HFFc6 (cell line): ENCODE data around the gene GPR26. TPM values are rescaled to one million over a fixed set of nuclear protein-coding genes. Genes with fewer than 3 reads are reported as not detected.

ENCODE experiments used
- DNase-seq: peaks from one replicate; pipeline ENCODE4 v3.0.0-alpha.2; 2018
- H3K27ac Mint-ChIP-seq: 2 replicates; pipeline ENCODE4 v1.8.0; 2020; ENCODE audit warnings: mild to moderate bottlenecking, mixed read lengths
- H3K27me3 Mint-ChIP-seq: 2 replicates; pipeline ENCODE4 v1.8.0; 2021; ENCODE audit warnings: mild to moderate bottlenecking, moderate library complexity, mixed read lengths; ENCODE audit not compliant: insufficient read depth
- H3K36me3 Mint-ChIP-seq: 2 replicates; pipeline ENCODE4 v1.8.0; 2021; ENCODE audit warnings: low read depth, mixed read lengths
- H3K4me1 Mint-ChIP-seq: 2 replicates; pipeline ENCODE4 v1.8.0; 2020; ENCODE audit warnings: low read depth, mixed read lengths
- H3K4me3 Mint-ChIP-seq: 2 replicates; pipeline ENCODE4 v1.8.0; 2020; ENCODE audit warnings: mild to moderate bottlenecking, moderate library complexity, mixed read lengths
- H3K9me3 Mint-ChIP-seq: 2 replicates; pipeline ENCODE4 v1.8.0; 2020; ENCODE audit warnings: mild to moderate bottlenecking, mixed read lengths
- CTCF ChIP-seq: fragments of 200-600 bp; sonication (generic); IDR thresholded peaks from 2 replicates; pipeline ENCODE4 v1.5.0; 2021; ENCODE audit warnings: antibody characterized with exemption, mild to moderate bottlenecking
- total RNA-seq, 6 experiments: library from RNA; stranded (reverse); fragmentation: NEBNext Ultra II Directional; extraction: Animal tissue kit (Norgen Biotek cat#: 25700); gene quantifications; 2 replicates in 1 of 6; 3 replicates in 5 of 6; pipeline ENCODE4 v1.2.3, GENCODE V29; 2021

GPR26 gene
- total RNA-seq, 6 experiments from 2014 or later: not detected

GRCh38 chr10:123741146-123741545, 75.0 kb downstream of the GPR26 start:
- no peak overlapping the region for H3K4me3 Mint-ChIP-seq
- no peak overlapping the region for H3K27ac Mint-ChIP-seq
- peaks cover 11% of the 10 kb centered on the region; the same call in 1 of the 2 replicates for H3K9me3 Mint-ChIP-seq
- peaks cover 14% of the 10 kb centered on the region; the same call in 1 of the 2 replicates for H3K4me1 Mint-ChIP-seq
- no peak for TF ChIP-seq CTCF
- no peaks in the 10 kb centered on the region; the same call in 1 of the 2 replicates for H3K36me3 Mint-ChIP-seq
- H3K27me3 Mint-ChIP-seq: peaks cover 11% of the 10 kb centered on the region
- peak; percentile 15 for DNase-seq

GRCh38 chr10:123741711-123742110, 75.6 kb downstream of the GPR26 start:
- no peak for DNase-seq
- Mint-ChIP-seq H3K27ac (no peak overlapping the region), H3K36me3 (no peaks in the 10 kb centered on the region; the same call in 1 of the 2 replicates), H3K27me3 (peaks cover 11% of the 10 kb centered on the region), H3K4me3 (no peak overlapping the region), H3K4me1 (peaks cover 14% of the 10 kb centered on the region; the same call in 1 of the 2 replicates), H3K9me3 (peaks cover 11% of the 10 kb centered on the region; the same call in 1 of the 2 replicates)
- no peak for TF ChIP-seq CTCF

- Mint-ChIP-seq H3K27ac (no peak overlapping the region), H3K36me3 (no peaks in the 10 kb centered on the region; the same call in 1 of the 2 replicates), H3K4me3 (no peak overlapping the region), H3K27me3 (peaks cover 11% of the 10 kb centered on the region), H3K9me3 (peaks cover 11% of the 10 kb centered on the region; the same call in 1 of the 2 replicates), H3K4me1 (peaks cover 14% of the 10 kb centered on the region; the same call in 1 of the 2 replicates)
- DNase-seq: no peak
- no peak for TF ChIP-seq CTCF
Measured at GRCh38 chr10:123742751-123743440, 76.7 kb downstream of the GPR26 start.

GRCh38 chr10:123743441-123744223, 77.5 kb downstream of the GPR26 start:
- Mint-ChIP-seq H3K27ac (peak overlapping the region; percentile 0; the same call in 1 of the 2 replicates), H3K4me3 (no peak overlapping the region; the same call in 1 of the 2 replicates), H3K27me3 (peaks cover 9% of the 10 kb centered on the region), H3K9me3 (peaks cover 9% of the 10 kb centered on the region; the same call in 1 of the 2 replicates), H3K36me3 (no peaks in the 10 kb centered on the region; the same call in 1 of the 2 replicates), H3K4me1 (peaks cover 14% of the 10 kb centered on the region; the same call in 1 of the 2 replicates)
- DNase-seq: peak; percentile 71
- no peak for TF ChIP-seq CTCF

GRCh38 chr10:123744224-123744536, 78.0 kb downstream of the GPR26 start:
- H3K4me1 Mint-ChIP-seq: peaks cover 14% of the 10 kb centered on the region; the same call in 1 of the 2 replicates
- H3K4me3 Mint-ChIP-seq: no peak overlapping the region
- H3K27ac Mint-ChIP-seq: no peak overlapping the region
- peaks cover 6% of the 10 kb centered on the region; the same call in 1 of the 2 replicates for H3K9me3 Mint-ChIP-seq
- H3K27me3 Mint-ChIP-seq: peaks cover 4% of the 10 kb centered on the region
- no peaks in the 10 kb centered on the region for H3K36me3 Mint-ChIP-seq
- TF ChIP-seq CTCF: no peak
- no peak for DNase-seq

Other genes with a start within 250 kb of the GPR26 start
- not detected for gene CPXM2, start 225.5 kb downstream of the GPR26 start, total RNA-seq